Measurements from ENCODE around the gene MSI2. TPM values are rescaled to one million over a fixed set of nuclear protein-coding genes. Genes with fewer than 3 reads are reported as not detected.

The MSI2 gene
- total and polyA plus RNA-seq, 2 donors = 25.3 to 52.5 TPM

- H3K9me3 ChIP-seq (ENCODE audit: control insufficient read depth in 2 of 2, insufficient read depth in 1 of 2, low read length in 1 of 2) = no peaks in the 10 kb centered on the region
- no peaks in the 10 kb centered on the region for H3K27me3 ChIP-seq (ENCODE audit: control insufficient read depth in 2 of 2, insufficient read depth in 1 of 2, low read length in 1 of 2)
- 96% methylated on average over 3 of the region's 3 CpGs for WGBS
- DNase-seq (ENCODE audit: low read depth in 6 of 9, low spot score in 9 of 9) = no peak
- peaks cover 0 to 20% of the 10 kb centered on the region in 2 donors for H3K36me3 ChIP-seq (ENCODE audit: control insufficient read depth in 2 of 2, insufficient read depth in 2 of 2, low read length in 1 of 2)
- H3K4me1 ChIP-seq (ENCODE audit: control insufficient read depth in 2 of 2, insufficient read depth in 2 of 2, low read length in 2 of 2) = peaks cover 53 to 89% of the 10 kb centered on the region in 2 donors
- peak overlapping the region in 1 of 2 donors; percentile 99 for H3K27ac ChIP-seq (ENCODE audit: low read depth in 1 of 2, low read length in 1 of 2)
- no peak overlapping the region for H3K4me3 ChIP-seq (ENCODE audit: low read length in 2 of 2)
Measured at GRCh38 chr17:57470906-57471305, 214.6 kb downstream of the MSI2 start.

DNA sequence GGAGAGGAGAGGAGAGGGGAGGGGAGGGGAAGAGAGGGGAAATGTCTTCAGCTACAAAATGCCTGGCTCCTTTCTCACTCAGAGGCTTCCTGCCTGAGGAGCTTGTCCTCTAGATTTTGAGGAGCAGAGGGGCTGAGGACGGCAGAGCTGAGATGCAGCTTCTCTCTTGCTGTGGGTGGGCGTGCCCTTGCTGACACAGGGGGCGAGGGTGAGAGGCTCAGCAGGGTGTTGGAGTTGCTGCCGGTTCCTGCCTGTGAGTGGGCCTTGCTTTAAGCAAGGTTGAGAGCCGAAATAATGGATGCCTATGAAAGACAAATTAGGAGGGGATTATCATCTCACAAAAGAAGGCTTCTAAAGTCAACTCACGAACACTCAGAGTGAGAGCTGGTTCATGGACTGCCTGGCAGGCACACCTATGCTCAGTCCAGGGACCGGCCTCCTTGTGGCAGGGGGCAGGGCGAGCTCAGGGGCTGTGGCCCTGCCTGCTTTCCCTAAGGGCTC lies 215.6 kb downstream of the MSI2 start:
- Histone ChIP-seq H3K4me1 (ENCODE audit: control insufficient read depth in 2 of 2, insufficient read depth in 2 of 2, low read length in 2 of 2) (peaks cover 63 to 94% of the 10 kb centered on the region in 2 donors), H3K4me3 (ENCODE audit: low read length in 2 of 2) (peak overlapping the region; percentile 1 to 11), H3K9me3 (ENCODE audit: control insufficient read depth in 2 of 2, insufficient read depth in 1 of 2, low read length in 1 of 2) (no peaks in the 10 kb centered on the region), H3K27me3 (ENCODE audit: control insufficient read depth in 2 of 2, insufficient read depth in 1 of 2, low read length in 1 of 2) (no peaks in the 10 kb centered on the region), H3K27ac (ENCODE audit: low read depth in 1 of 2, low read length in 1 of 2) (peak overlapping the region; percentile 79 to 99), H3K36me3 (ENCODE audit: control insufficient read depth in 2 of 2, insufficient read depth in 2 of 2, low read length in 1 of 2) (peaks cover 0 to 20% of the 10 kb centered on the region in 2 donors)
- 43% methylated on average over 8 of the region's 8 CpGs for WGBS
- DNase-seq (ENCODE audit: low read depth in 6 of 9, low spot score in 9 of 9) = peak in 3 of 9 donors; percentile 66 to 87 (median 70)

DNA sequence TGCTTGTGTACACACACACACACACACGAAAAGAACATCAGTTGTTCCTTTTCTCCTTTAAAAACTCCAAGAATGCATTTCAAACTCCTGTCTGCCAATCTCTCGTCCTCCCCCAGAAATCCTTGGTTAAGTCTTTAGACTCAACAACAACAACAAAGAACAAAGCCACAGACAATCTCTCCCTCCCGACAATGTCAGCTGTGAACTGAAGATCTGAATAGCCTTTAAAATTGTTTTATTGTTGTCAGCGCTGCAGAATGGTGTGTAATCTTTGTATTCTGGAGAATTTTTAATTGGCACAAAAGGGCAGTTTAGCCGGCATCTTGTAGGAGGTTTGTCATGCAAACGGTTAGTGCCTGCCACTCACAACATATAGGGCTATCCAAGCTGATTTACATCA lies 219.5 kb downstream of the MSI2 start:
- Histone ChIP-seq H3K4me1 (ENCODE audit: control insufficient read depth in 2 of 2, insufficient read depth in 2 of 2, low read length in 2 of 2) (peaks cover 79 to 99% of the 10 kb centered on the region in 2 donors), H3K27ac (ENCODE audit: low read depth in 1 of 2, low read length in 1 of 2) (peak overlapping the region in 1 of 2 donors; percentile 69), H3K9me3 (ENCODE audit: control insufficient read depth in 2 of 2, insufficient read depth in 1 of 2, low read length in 1 of 2) (no peaks in the 10 kb centered on the region), H3K4me3 (ENCODE audit: low read length in 2 of 2) (no peak overlapping the region), H3K36me3 (ENCODE audit: control insufficient read depth in 2 of 2, insufficient read depth in 2 of 2, low read length in 1 of 2) (peaks cover 3 to 30% of the 10 kb centered on the region in 2 donors), H3K27me3 (ENCODE audit: control insufficient read depth in 2 of 2, insufficient read depth in 1 of 2, low read length in 1 of 2) (no peaks in the 10 kb centered on the region)
- DNase-seq (ENCODE audit: low read depth in 6 of 9, low spot score in 9 of 9) = no peak
- 52% methylated on average over 6 of the region's 6 CpGs for WGBS

- Histone ChIP-seq H3K4me1 (ENCODE audit: control insufficient read depth in 2 of 2, insufficient read depth in 2 of 2, low read length in 2 of 2) (peaks cover 68 to 96% of the 10 kb centered on the region in 2 donors), H3K36me3 (ENCODE audit: control insufficient read depth in 2 of 2, insufficient read depth in 2 of 2, low read length in 1 of 2) (peaks cover 3 to 34% of the 10 kb centered on the region in 2 donors), H3K27me3 (ENCODE audit: control insufficient read depth in 2 of 2, insufficient read depth in 1 of 2, low read length in 1 of 2) (no peaks in the 10 kb centered on the region), H3K27ac (ENCODE audit: low read depth in 1 of 2, low read length in 1 of 2) (peak overlapping the region; percentile 6 to 69), H3K9me3 (ENCODE audit: control insufficient read depth in 2 of 2, insufficient read depth in 1 of 2, low read length in 1 of 2) (no peaks in the 10 kb centered on the region), H3K4me3 (ENCODE audit: low read length in 2 of 2) (no peak overlapping the region)
- WGBS = 81% methylated on average over 9 of the region's 9 CpGs
- DNase-seq (ENCODE audit: low read depth in 6 of 9, low spot score in 9 of 9) = peak in 1 of 9 donors; percentile 70
Measured at GRCh38 chr17:57477522-57478362, 221.4 kb downstream of the MSI2 start.

- Histone ChIP-seq H3K27me3 (ENCODE audit: control insufficient read depth in 2 of 2, insufficient read depth in 1 of 2, low read length in 1 of 2) (no peaks in the 10 kb centered on the region), H3K36me3 (ENCODE audit: control insufficient read depth in 2 of 2, insufficient read depth in 2 of 2, low read length in 1 of 2) (peaks cover 3 to 28% of the 10 kb centered on the region in 2 donors), H3K27ac (ENCODE audit: low read depth in 1 of 2, low read length in 1 of 2) (peak overlapping the region in 1 of 2 donors; percentile 69), H3K9me3 (ENCODE audit: control insufficient read depth in 2 of 2, insufficient read depth in 1 of 2, low read length in 1 of 2) (no peaks in the 10 kb centered on the region), H3K4me3 (ENCODE audit: low read length in 2 of 2) (no peak overlapping the region), H3K4me1 (ENCODE audit: control insufficient read depth in 2 of 2, insufficient read depth in 2 of 2, low read length in 2 of 2) (peaks cover 72 to 94% of the 10 kb centered on the region in 2 donors)
- 91% methylated on average over 8 of the region's 8 CpGs for WGBS
- DNase-seq (ENCODE audit: low read depth in 6 of 9, low spot score in 9 of 9) = no peak
Measured at GRCh38 chr17:57478478-57479250, 222.3 kb downstream of the MSI2 start.

DNA sequence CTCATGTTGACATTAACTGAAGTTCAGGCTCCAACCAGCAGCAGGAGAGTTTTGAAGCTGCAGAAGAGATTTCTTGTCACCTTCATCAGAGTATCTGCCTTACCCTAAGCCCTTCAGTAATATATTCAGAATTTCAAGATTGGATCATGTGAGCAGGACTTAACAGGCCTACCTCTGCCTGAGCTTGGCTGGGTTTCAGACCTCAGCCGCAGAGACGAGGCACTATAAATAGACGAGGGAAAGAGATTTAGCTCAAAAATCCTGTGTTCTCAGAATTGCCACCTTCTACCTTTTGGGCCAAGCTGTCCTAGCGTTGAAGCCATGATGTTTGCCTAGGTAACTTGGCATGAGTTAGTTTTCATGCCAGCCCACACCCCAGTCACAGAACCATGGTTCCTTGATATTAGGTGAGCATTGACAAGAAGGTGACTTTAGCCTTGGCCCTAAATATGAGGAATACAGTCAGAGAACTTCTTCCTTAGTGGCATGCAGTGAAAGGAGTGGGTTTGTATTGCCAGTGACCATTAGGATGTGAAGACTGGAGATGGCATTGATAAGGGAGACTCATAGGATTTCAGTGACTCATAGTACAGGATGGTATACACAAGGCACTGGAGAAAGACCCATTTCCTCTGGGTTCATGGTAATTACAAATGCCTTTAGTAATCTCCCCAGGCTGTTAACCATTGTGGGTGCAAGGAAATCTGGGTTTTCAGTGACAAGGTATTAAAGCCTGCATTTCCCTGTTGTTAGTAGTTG lies 224.3 kb downstream of the MSI2 start:
- Histone ChIP-seq H3K27ac (ENCODE audit: low read depth in 1 of 2, low read length in 1 of 2) (peak overlapping the region; percentile 10 to 73), H3K27me3 (ENCODE audit: control insufficient read depth in 2 of 2, insufficient read depth in 1 of 2, low read length in 1 of 2) (no peaks in the 10 kb centered on the region), H3K9me3 (ENCODE audit: control insufficient read depth in 2 of 2, insufficient read depth in 1 of 2, low read length in 1 of 2) (no peaks in the 10 kb centered on the region), H3K4me1 (ENCODE audit: control insufficient read depth in 2 of 2, insufficient read depth in 2 of 2, low read length in 2 of 2) (peaks cover 75 to 94% of the 10 kb centered on the region in 2 donors), H3K36me3 (ENCODE audit: control insufficient read depth in 2 of 2, insufficient read depth in 2 of 2, low read length in 1 of 2) (peaks cover 3 to 23% of the 10 kb centered on the region in 2 donors), H3K4me3 (ENCODE audit: low read length in 2 of 2) (no peak overlapping the region)
- 7% methylated on average over 4 of the region's 4 CpGs for WGBS
- DNase-seq (ENCODE audit: low read depth in 6 of 9, low spot score in 9 of 9) = no peak

DNA sequence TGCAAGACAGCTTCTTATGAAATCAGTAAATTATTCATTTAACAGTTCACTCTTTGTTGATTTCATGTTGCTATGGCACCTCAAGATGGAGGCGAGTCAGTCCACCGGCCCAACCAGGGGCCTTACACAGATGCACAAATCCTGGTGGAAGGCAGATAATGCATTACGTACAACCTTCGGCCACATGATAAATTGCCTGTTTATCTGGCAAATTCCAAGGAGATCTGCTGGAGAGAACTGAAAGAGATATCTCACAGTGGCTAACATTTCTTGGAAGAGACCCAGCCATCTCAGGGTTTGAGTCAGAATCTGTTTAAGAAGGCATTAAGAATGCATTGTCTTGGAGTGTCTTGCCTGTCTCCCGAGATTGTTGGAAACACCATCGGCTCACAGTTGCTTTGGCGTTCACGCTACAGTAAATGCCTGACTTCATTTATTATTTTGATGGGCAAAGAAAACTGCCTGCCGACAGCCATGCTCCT lies 225.6 kb downstream of the MSI2 start:
- no peak for DNase-seq (ENCODE audit: low read depth in 6 of 9, low spot score in 9 of 9)
- no peaks in the 10 kb centered on the region for H3K27me3 ChIP-seq (ENCODE audit: control insufficient read depth in 2 of 2, insufficient read depth in 1 of 2, low read length in 1 of 2)
- H3K4me3 ChIP-seq (ENCODE audit: low read length in 2 of 2) = no peak overlapping the region
- peaks cover 75 to 94% of the 10 kb centered on the region in 2 donors for H3K4me1 ChIP-seq (ENCODE audit: control insufficient read depth in 2 of 2, insufficient read depth in 2 of 2, low read length in 2 of 2)
- 94% methylated on average over 9 of the region's 9 CpGs for WGBS
- H3K36me3 ChIP-seq (ENCODE audit: control insufficient read depth in 2 of 2, insufficient read depth in 2 of 2, low read length in 1 of 2) = peaks cover 3 to 23% of the 10 kb centered on the region in 2 donors
- H3K9me3 ChIP-seq (ENCODE audit: control insufficient read depth in 2 of 2, insufficient read depth in 1 of 2, low read length in 1 of 2) = no peaks in the 10 kb centered on the region
- no peak overlapping the region for H3K27ac ChIP-seq (ENCODE audit: low read depth in 1 of 2, low read length in 1 of 2)

- DNase-seq (ENCODE audit: low read depth in 6 of 9, low spot score in 9 of 9) = no peak
- WGBS = 91% methylated on average over 2 of the region's 2 CpGs
- no peak overlapping the region for H3K4me3 ChIP-seq (ENCODE audit: low read length in 2 of 2)
- peaks cover 75 to 94% of the 10 kb centered on the region in 2 donors for H3K4me1 ChIP-seq (ENCODE audit: control insufficient read depth in 2 of 2, insufficient read depth in 2 of 2, low read length in 2 of 2)
- no peaks in the 10 kb centered on the region for H3K27me3 ChIP-seq (ENCODE audit: control insufficient read depth in 2 of 2, insufficient read depth in 1 of 2, low read length in 1 of 2)
- peak overlapping the region in 1 of 2 donors; percentile 19 for H3K27ac ChIP-seq (ENCODE audit: low read depth in 1 of 2, low read length in 1 of 2)
- peaks cover 3 to 23% of the 10 kb centered on the region in 2 donors for H3K36me3 ChIP-seq (ENCODE audit: control insufficient read depth in 2 of 2, insufficient read depth in 2 of 2, low read length in 1 of 2)
- H3K9me3 ChIP-seq (ENCODE audit: control insufficient read depth in 2 of 2, insufficient read depth in 1 of 2, low read length in 1 of 2) = no peaks in the 10 kb centered on the region
Measured at GRCh38 chr17:57482657-57483056, 226.3 kb downstream of the MSI2 start.
